HAP-1 (cell line): ENCODE measurements around the gene CCBE1.

Experiments
- DNase-seq, 2 experiments: peaks; one replicate each; pipeline ENCODE4 v3.0.0-alpha.2; 2016 to 2020; ENCODE audit warnings: low spot score in 2 of 2
- H3K27me3 ChIP-seq: fragments of 250-450 bp; sonication (Bioruptor Pico); 2 replicates; pipeline ENCODE4 v1.5.1; 2020; ENCODE audit warnings: low read depth, mild to moderate bottlenecking, moderate library complexity
- H3K36me3 ChIP-seq: fragments of 250-450 bp; sonication (Bioruptor Pico); replicated peaks from 2 replicates; pipeline ENCODE4 v1.5.1; 2020; ENCODE audit warnings: mild to moderate bottlenecking
- H3K4me1 ChIP-seq: fragments of 250-450 bp; sonication (Bioruptor Pico); 2 replicates; pipeline ENCODE4 v1.5.1; 2020; ENCODE audit warnings: mild to moderate bottlenecking
- H3K4me3 ChIP-seq: fragments of 250-450 bp; sonication (Bioruptor Pico); 2 replicates; pipeline ENCODE4 v1.5.1; 2020; ENCODE audit warnings: mild to moderate bottlenecking, moderate library complexity
- H3K9me3 ChIP-seq: fragments of 250-450 bp; sonication (Bioruptor Pico); 2 replicates; pipeline ENCODE4 v1.5.1; 2020; ENCODE audit warnings: mild to moderate bottlenecking, moderate library complexity
- in situ Hi-C: fragments of 300-500 bp; cut with MboI; formaldehyde crosslinking; loops from 3 replicates; pipeline ENCODE4 v1.14.3; 2020; ENCODE audit warnings: low sequenced_read_pairs, inconsistent platforms, mixed read lengths

Gene CCBE1

DNA sequence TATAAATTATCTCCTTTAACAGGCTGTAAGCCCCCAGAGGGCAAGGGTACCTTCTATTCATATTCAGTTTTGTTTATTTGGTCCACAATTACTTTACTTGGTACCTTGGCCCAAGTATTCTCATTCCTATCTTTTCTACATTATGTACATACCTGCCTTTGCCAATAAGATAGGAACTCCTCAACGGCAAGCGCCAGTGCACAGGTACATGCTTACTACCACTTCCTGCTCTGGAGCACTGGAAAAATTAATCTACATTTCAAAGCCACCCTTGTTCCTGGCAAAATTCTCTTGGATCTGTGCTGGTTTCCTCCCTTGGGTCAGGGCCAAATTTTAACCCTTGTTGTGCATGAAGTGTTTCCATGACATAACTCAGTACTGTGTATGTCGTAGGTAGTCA, 303.8 kb downstream of the CCBE1 start:
- Histone ChIP-seq H3K36me3 (no peaks in the 10 kb centered on the region), H3K27me3 (0 out of 2 replicates have a peak, but pooled peaks cover 2% of the 10 kb centered on the region), H3K9me3 (no peaks in the 10 kb centered on the region), H3K4me1 (no peaks in the 10 kb centered on the region), H3K4me3 (no peak overlapping the region)
- DNase-seq, result no peak
- in situ Hi-C loops, result no loop called here

DNA sequence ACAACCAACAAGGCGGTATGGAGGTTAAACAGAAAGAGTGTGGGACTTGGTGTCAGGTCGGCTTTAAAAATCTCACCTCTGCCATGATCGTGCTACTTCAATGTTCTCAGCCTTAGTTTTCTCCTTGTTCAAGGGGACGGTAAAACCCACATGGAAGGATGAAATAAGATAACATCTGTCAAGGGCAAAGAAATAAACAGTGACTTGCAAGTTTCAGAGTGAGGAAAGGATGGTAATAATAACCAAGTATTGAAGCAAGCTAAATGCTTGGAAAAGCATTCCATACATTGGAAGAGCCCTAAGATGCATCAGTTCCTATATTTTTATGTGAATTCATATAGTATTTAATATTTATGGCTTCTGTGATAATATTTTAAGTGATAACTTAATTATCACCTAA, 308.4 kb downstream of the CCBE1 start:
- no peaks in the 10 kb centered on the region for H3K9me3 ChIP-seq
- DNase-seq, result no peak
- in situ Hi-C loops, result no loop called here
- H3K4me3 ChIP-seq, result no peak overlapping the region
- no peaks in the 10 kb centered on the region for H3K27me3 ChIP-seq
- no peaks in the 10 kb centered on the region for H3K36me3 ChIP-seq
- H3K4me1 ChIP-seq, result no peaks in the 10 kb centered on the region

- in situ Hi-C loops, result no loop called here
- no peak for DNase-seq
- H3K36me3 ChIP-seq, result no peaks in the 10 kb centered on the region
These were observed 309.3 kb downstream of the CCBE1 start for GRCh38 chr18:59387687-59388565.

DNA sequence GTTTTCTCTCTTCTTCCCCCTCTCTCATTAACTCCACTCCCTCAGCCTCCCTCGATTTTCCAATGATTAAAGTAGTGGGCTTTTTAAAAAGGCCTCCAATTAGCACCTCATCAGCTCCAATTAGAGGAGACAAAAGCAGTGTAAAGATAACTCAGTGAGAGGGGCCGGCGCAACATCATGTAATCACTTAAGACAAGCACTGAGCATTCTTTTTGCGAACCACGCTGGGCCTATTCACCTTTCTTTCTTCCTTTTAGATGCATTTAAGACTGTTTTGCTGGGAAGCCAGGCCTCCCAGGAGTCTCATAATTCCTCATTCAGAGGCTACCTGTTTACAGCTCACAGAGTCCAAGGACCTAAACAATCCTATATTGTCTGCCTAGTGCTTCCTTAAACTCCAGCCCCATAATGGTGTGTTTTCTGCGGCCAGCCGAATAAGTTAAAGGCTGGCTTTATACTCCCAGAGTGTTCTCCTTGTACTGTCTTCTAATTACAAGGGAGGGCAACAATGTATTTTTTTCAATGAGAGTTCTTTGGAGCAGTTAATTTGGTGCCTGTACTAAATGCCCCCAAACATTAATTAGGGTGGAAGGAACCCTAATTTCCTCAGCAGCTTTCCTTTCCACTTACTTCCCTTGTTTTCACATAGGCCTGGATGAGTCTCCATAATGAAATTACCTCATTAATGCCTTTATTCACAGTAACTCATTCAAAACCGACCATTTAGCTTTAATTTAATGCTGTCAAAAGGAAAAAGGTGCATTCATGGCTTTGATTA, 310.1 kb downstream of the CCBE1 start:
- H3K27me3 ChIP-seq, result no peaks in the 10 kb centered on the region
- no peaks in the 10 kb centered on the region for H3K36me3 ChIP-seq
- H3K9me3 ChIP-seq, result no peaks in the 10 kb centered on the region
- no peaks in the 10 kb centered on the region for H3K4me1 ChIP-seq
- no peak overlapping the region for H3K4me3 ChIP-seq
- no peak for DNase-seq
- in situ Hi-C loops, result no loop called here

More at GRCh38 chr18:59387687-59388565, 309.3 kb downstream of the CCBE1 start:
- Histone ChIP-seq H3K27me3 (no peaks in the 10 kb centered on the region), H3K4me3 (no peak overlapping the region), H3K9me3 (no peaks in the 10 kb centered on the region), H3K4me1 (no peaks in the 10 kb centered on the region)

GRCh38 chr18:59385191-59385590, 312.0 kb downstream of the CCBE1 start:
- in situ Hi-C loops, result no loop called here
- no peak for DNase-seq
- H3K4me1 ChIP-seq, result no peaks in the 10 kb centered on the region
- no peaks in the 10 kb centered on the region for H3K36me3 ChIP-seq
- H3K27me3 ChIP-seq, result no peaks in the 10 kb centered on the region
- no peak overlapping the region for H3K4me3 ChIP-seq
- no peaks in the 10 kb centered on the region for H3K9me3 ChIP-seq

- Histone ChIP-seq H3K27me3 (no peaks in the 10 kb centered on the region), H3K36me3 (no peaks in the 10 kb centered on the region), H3K4me1 (no peaks in the 10 kb centered on the region), H3K4me3 (no peak overlapping the region), H3K9me3 (no peaks in the 10 kb centered on the region)
- DNase-seq, result no peak
- in situ Hi-C loops, result no loop called here
These were observed 313.4 kb downstream of the CCBE1 start for GRCh38 chr18:59383851-59384250.

- no peaks in the 10 kb centered on the region for H3K9me3 ChIP-seq
- in situ Hi-C loops, result no loop called here
- no peaks in the 10 kb centered on the region for H3K27me3 ChIP-seq
- H3K4me3 ChIP-seq, result no peak overlapping the region
- H3K36me3 ChIP-seq, result no peaks in the 10 kb centered on the region
- no peak for DNase-seq
- H3K4me1 ChIP-seq, result no peaks in the 10 kb centered on the region
These were observed 314.8 kb downstream of the CCBE1 start for GRCh38 chr18:59382383-59382782.

- H3K4me1 ChIP-seq, result no peaks in the 10 kb centered on the region
- no peaks in the 10 kb centered on the region for H3K36me3 ChIP-seq
- in situ Hi-C loops, result no loop called here
- no peak overlapping the region for H3K4me3 ChIP-seq
- DNase-seq, result no peak
- H3K27me3 ChIP-seq, result no peaks in the 10 kb centered on the region
- no peaks in the 10 kb centered on the region for H3K9me3 ChIP-seq
These were observed 315.3 kb downstream of the CCBE1 start for GRCh38 chr18:59381949-59382348.
